Anterior cingulate cortex (tissue), 58 donors: Measurements from ENCODE around the gene TRAPPC10.

ENCODE experiments used
- DNase-seq, 58 donors: peaks; one replicate each; lab custom pipeline; 2025; lab: John Stamatoyannopoulos, UW

TRAPPC10 gene, protein sequence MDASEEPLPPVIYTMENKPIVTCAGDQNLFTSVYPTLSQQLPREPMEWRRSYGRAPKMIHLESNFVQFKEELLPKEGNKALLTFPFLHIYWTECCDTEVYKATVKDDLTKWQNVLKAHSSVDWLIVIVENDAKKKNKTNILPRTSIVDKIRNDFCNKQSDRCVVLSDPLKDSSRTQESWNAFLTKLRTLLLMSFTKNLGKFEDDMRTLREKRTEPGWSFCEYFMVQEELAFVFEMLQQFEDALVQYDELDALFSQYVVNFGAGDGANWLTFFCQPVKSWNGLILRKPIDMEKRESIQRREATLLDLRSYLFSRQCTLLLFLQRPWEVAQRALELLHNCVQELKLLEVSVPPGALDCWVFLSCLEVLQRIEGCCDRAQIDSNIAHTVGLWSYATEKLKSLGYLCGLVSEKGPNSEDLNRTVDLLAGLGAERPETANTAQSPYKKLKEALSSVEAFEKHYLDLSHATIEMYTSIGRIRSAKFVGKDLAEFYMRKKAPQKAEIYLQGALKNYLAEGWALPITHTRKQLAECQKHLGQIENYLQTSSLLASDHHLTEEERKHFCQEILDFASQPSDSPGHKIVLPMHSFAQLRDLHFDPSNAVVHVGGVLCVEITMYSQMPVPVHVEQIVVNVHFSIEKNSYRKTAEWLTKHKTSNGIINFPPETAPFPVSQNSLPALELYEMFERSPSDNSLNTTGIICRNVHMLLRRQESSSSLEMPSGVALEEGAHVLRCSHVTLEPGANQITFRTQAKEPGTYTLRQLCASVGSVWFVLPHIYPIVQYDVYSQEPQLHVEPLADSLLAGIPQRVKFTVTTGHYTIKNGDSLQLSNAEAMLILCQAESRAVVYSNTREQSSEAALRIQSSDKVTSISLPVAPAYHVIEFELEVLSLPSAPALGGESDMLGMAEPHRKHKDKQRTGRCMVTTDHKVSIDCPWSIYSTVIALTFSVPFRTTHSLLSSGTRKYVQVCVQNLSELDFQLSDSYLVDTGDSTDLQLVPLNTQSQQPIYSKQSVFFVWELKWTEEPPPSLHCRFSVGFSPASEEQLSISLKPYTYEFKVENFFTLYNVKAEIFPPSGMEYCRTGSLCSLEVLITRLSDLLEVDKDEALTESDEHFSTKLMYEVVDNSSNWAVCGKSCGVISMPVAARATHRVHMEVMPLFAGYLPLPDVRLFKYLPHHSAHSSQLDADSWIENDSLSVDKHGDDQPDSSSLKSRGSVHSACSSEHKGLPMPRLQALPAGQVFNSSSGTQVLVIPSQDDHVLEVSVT

DNA sequence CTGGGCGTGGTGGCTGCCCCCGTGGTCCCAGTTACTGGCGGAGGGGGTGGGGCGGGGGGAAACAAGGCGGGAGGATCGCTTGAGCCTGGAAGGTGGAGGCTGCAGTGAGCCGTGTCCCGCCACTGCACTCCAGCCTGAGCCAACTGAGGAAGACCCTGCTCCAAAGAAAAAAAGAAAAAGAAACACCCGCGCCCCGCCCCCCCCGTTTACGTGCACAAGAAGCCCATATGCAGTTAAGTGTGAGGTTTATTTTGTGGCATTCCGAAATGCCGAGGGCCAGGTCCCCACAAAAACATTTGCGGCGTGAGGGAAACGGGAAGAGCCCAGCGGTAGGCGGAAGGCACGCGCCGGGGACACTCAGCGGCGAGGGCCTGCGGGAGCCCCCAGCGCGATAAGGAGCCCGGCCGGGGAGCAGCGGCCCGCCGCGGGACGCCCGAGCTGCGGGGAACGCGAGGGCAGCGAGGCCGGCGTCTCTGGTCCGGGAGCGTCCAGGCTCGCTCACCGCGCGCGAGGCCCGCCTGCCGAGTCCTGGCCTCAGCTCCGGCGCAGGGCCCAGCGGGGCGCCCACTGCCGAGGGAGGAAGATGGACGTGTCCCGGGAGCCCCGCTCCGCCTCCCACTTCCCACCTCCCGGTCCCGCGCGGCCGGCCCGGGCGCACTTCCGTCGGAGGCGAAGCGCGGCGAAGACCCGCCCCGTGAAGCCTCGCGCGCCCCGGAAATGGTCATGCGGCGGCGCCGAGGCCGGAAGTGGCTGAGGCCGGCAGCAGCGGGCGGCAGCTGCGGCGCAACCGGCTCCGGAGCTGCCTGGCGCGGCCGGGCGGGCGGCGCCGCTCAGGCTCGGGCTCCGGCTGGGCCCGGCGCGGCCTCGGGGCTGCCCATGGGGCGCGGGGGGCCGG is at the start of gene TRAPPC10:
TSS of gene TRAPPC10 (plus strand) at position 731 of the 895 bp plus-strand sequence. CDS start 185 bp downstream, outside the sequence.
- peak in 56 of 58 donors; percentile 26 to 88 (median 77) for DNase-seq

DNA sequence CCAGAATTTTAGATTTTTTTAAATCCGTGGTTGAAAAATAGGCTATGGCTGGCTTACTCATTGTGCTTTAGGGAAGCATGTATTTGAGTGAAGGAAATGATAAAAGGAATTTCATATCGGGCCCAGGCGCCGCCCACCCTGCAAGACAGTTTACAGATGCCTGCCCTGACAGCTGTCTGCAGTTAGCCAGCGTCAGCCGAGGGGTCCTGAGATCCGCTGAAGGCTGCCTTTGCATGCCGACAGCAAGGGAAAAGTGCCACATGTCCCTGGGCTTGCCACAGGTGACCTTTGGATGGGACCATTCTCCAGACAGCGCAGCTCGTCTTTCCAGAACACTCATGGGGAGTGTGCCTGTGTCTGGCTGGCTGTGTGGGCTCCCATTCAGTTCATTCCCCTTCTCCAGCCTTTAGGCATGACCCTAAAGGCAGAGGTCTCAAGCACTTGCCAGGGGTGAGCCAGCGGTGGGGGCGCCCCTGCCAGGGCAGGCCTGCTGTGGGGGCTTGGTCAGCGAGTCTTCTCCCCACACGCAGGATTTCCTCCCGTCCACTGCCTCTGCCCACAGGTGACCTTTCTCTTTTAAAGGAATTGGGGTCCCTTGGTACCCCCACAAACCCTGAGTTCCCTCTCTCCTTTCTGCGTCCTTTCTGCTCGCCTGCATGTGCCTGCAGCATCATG is 46.1 kb upstream of the TRAPPC10 start:
- no peak for DNase-seq

DNA sequence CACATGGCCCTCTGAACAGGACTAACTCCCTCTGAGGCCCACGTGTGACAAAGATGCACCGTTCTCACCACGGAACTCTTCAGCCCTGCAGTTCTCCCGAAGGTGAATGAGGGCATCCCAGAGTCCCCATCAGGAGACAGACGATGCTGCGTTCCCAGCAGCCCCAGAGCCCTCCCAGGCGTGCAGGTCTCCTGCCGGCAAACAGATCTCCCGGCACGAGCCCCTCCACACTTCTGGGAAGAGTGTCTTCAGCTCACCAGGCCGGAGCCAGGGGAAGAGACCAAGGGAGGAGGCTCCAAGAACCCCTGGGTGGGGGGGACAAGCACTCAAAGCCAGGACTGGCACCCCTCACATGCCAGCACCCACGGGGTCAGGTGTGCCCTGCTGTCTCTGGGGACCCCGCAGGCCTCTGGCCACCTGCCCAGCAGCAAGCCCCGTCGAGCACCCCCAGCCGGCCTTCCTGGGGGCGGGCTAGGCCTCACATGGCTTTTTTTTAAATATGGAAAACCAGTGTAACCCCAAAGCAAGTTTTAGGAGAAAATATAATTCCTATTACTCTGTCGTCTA is 45.1 kb upstream of the TRAPPC10 start:
- DNase-seq = no peak

DNA sequence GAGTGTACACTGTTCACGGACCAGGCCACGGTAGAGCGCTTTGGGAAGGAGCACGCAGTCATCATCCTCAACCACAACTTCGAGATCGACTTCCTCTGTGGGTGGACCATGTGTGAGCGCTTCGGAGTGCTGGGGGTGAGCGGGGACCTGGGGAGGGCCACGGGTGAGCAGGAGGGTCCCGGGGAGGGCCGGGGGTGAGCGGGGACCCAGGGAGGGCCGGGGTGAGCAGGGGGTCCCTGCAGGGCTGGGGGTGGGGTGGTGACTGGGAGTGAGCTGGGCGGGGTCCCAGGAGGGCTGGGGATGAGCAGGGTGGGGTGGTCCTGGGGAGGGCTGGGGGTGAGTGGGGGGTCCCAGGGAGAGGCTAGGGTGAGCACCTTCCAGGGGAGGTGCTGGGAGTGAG is 44.1 kb upstream of the TRAPPC10 start:
- no peak for DNase-seq

DNA sequence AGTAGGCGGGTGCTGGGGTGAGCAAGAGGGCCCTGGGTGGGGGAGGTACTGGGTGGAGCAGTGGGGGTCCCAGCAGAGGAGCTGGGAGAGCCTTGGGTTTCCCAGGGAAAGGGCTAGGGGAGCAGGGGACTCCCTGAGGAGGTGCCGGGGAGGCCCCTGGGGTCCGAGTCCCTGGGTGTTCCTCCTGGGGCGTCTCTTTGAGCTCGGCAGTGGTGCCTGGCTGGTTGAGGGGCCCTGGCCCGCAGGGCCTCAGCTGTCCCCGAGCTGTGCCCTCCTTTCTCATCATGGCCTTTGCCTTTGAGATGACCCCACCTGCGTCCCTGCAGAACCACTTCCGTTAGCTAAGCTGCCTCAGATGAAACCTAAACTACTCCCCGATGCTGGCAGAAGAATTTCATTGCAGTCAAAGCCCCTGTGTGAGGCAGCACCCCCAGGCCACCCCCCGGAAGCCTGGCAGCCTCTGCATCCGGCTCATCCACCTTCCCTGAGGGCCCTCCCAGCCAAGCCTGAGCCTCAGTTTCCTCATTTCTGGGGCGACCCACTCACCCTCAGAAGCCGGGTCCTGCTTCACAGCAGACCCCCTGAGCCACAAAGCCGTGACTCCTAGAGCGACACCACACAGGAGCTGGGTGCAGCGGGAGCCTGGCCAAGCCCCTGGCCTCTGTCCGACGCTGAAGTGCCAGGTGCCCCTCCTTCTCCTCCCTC is 43.5 kb upstream of the TRAPPC10 start:
- DNase-seq = no peak

DNA sequence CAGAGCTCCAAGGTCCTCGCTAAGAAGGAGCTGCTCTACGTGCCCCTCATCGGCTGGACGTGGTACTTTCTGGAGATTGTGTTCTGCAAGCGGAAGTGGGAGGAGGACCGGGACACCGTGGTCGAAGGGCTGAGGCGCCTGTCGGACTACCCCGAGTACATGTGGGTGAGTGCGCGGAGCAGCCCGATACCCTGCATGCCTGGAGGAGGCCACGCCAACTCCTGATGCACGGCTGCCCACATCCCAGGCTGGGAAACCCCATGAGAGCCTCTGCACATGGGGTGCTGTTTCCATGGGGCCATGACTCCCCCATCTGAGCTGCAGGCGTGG is 43.0 kb upstream of the TRAPPC10 start:
- DNase-seq = no peak

DNA sequence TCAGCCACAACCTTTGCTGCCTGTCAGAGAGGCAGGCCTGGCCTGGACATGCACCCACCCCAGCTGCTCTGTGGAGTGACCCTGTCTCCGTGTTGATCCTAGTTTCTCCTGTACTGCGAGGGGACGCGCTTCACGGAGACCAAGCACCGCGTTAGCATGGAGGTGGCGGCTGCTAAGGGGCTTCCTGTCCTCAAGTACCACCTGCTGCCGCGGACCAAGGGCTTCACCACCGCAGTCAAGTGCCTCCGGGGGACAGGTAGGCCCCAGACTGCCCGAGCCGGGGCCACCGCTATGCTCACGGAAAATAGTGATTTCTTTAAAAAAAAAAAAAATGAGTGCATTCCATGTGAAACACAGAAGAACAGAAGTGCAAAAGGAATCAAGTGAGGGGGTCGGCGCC is 41.6 kb upstream of the TRAPPC10 start:
- DNase-seq = no peak

DNA sequence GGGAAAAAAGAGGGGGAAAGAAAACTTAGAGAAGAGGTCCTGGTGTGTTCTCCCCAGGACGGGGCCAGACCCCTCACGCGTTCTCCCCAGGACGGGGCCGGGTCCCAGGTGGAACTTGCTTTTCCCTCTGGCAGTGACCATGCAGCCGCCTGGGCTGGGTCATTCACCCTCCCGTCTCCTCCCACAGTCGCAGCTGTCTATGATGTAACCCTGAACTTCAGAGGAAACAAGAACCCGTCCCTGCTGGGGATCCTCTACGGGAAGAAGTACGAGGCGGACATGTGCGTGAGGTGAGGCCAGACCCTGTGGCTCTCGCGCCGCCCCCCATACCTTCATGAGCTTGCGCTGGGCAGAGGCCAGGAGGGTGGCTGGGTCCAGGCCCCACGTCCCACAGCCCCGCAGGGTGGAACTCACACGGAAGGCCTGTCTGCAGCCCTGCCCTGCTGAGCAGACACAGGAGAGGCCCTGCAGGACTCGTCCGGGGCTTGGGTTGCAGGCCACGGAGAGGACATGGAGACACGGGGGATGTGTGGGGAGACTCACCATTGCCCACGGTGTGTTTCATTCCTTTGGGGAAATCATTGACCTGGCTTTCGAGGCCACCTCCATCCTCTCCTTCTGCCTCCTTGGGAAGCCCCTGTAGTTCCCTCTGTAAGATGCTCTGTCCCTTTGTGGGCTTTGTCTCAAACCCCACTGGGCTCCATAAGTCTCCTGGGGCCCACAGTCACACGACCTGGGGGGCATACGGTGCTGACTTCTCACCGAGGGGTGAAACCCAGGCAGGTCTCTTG is 40.7 kb upstream of the TRAPPC10 start:
- DNase-seq = peak in 8 of 58 donors; percentile 24 to 53 (median 38)

DNA sequence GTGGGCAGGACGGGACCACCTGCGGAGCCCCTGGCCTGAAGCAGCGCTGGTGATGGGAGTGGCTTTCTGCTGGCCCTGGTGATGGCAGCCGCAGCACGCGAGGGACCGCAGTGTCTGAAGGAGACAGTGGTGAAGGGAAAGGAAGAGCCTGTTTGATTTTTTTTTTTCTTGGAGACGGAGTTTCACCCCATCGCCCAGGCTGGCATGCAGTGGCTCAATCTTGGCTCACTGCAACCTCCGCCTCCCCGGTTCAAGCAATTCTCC is 40.2 kb upstream of the TRAPPC10 start:
- no peak for DNase-seq

DNA sequence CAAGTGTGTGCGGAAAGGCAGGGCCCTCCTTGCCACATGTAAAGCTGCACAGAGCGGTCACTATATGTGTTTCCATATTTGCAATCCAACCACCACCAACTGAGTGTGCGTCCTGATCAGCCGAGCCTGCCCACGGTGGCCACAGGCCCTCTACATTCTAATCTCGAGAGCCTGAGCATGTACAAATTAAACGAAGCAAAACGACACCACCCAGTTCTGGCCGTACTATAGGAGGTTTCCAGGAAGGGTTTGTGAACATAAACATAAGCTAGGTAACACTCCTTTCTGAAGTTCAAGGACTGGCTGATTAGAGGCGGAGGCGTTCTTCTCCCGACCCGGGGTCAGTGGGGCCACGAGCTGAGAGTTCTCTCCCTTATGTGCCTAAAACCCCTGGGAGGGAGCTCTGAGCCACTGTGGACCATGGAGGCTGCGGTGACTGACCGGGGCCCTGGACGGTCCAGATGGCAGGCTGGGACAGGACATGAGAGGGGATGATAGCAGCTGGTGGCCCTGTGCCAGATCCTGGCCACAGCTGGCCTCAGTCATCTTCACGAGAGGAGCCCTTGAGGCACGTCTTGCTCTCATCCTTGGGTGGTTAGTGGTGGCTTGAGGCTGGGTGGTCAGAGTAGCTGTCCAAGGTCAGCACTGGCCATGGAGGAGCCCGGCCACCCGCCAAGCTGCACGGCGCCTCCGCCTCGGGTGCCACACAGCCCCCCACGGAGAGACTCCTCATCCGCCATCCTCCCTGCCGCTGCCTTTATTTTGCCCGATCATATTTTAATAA is 39.1 kb upstream of the TRAPPC10 start:
- DNase-seq = peak in 1 of 58 donors; percentile 40

DNA sequence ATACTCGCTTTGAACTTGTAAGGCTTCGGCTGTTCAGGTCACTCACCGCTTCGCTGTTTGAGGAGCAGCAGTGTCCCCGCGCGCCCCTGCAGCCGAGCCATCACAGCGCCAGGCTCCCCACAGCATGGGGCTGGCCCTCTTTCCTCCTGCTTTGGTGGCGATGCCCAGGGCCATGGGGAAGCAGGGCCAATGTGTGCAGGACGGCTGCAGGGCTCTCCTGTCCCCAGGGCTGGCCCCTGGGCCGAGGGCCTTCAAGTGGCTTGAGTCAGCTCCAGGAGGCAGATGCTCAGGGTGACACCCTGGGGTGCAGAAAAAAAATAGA is 38.5 kb upstream of the TRAPPC10 start:
- DNase-seq = no peak

DNA sequence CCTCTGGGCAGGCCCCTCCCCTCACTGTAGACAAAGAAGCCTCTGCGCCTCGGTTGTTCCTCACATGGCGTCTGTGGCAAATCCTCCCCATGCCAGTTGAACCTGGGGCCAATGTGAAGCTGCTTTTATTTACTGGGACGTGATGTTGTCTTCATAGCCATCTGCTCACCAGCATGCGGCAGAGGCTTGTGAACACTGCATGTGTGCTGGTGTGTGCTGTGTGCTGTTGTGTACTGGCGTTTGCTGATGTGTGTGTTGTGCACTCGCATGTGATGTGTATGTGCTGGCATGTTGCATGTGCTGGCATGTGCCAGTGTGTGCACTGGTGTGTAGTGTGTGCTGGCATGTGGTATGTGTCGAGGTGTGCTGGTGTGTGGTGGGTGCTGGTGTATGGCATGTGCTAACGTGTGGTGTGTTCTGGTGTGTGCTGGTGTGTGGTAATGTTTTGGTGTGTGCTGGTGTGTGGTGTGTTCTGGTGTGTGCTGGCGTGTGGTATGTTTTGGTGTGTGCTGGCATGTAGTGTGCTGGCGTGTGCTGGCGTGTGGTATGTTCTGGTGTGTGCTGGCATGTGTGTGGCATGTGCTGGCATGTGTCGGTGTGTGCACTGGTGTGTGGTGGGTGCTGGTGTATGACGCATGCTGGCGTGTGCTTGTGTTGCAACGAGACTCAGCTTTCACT is 37.2 kb upstream of the TRAPPC10 start:
- no peak for DNase-seq

DNA sequence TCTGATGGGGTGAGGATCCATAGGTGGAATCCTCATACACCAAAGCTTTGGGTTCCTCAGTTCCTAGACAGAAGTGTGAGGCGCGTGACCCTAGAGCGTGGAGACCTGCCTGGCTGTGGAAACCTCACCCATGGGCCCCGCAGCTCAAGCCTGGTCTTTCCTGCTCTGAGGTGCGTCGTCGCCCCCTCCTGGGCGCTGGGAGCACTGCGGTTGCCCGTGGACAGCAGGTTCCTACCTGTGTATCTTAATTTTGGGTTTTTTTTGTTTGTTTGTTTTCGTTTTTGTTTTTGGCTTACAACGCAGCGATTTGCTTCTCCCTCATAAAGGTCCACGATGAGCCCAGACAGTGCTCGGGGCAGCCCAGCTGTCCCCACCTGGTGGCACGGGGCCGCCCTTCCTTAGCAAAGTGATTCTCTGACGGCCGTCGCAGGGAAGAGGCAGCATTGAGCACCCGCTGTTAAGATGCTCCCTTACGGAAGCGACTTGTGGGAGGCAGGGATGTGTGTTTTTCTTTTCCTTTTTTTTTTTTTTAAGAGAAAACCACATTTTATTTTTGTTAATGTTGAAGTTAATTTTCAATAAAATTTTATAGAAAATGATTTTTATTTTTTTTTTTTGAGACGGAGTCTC is 36.5 kb upstream of the TRAPPC10 start:
- peak in 55 of 58 donors; percentile 9 to 85 (median 55) for DNase-seq

DNA sequence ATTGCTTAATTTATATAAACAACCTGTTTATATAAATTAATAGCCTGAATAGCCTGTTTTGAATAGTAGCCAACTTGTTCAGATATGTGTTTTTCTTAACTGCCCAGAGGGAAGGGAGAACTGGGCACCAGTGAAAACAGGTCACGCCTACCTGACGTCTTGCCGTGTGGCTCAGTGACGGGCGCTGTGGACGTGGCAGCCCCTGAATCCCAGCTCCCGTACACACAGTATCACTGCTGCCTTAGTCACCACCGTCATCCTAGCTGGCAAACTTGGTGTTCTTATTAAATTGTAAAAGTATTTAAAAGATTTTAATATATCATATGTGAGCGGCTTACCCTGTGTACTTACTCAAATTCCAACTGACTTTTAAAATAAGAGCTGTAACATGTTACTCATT is 35.4 kb upstream of the TRAPPC10 start:
- DNase-seq = no peak

DNA sequence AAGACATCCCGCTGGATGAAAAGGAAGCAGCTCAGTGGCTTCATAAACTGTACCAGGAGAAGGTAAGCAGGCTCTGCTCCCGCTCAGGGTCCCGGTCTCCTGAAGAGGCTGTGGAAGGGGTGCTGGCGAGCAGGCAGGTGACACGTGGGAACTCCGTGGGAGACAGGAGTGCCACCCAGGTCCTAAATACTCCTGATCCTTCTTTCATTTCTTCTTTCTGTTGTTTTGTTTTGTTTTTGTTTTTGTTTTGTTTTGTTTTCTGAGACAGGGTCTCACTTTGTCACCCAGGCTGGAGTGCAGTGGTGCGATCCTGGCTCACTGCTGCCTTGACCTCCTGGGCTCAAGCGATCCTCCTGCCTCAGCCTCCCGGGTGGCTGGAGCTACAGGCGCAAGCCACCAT is 34.0 kb upstream of the TRAPPC10 start:
- DNase-seq = no peak

DNA sequence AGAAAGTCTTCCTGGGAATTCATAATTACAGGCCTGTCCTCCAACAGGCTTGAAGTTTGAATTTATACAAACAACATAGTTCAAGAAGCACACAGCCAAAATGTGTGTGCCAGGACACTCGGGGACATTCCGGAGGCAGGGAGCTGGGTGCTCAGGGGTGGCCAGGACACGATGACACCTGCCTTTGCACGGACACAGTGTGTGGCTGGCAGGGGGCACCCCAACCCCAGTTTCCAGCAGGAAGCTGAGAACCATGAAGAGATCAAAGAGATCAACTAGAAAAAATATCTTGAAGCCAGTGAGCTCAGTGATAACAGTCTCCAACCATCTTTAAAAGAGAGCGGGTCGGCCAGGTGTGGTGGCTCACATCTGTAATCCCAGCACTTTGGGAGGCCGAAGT is 32.5 kb upstream of the TRAPPC10 start:
- peak in 15 of 58 donors; percentile 12 to 52 (median 32) for DNase-seq
